Measurements from ENCODE around the gene LLGL1. TPM values are rescaled to one million over a fixed set of nuclear protein-coding genes. Genes with fewer than 3 reads are reported as not detected.
A peak's percentile ranks its signal among the peaks of the same experiment; 100 is the strongest.

The LLGL1 gene
- total and polyA plus RNA-seq, 10 of the 15 experiments (the other 5 are each of a cell fraction or from before 2014, with no cell fraction given): 0.02 to 9.2 (median 2.5) TPM

GRCh38 chr17:18246880-18247612 is 21.6 kb downstream of the LLGL1 start:
- ChIA-PET CTCF (interaction anchor here (0.6 to 1.2 kb wide), 2 partner anchors 9 to 342 kb away, joined by 3 to 6 read pairs; no protein-coding TSS in a partner anchor), SMC1A (ENCODE audit: uncharacterized antibody, unreplicated experiment) (no interaction called here), POLR2A (no interaction called here), RAD21 (ENCODE audit: unreplicated experiment) (no interaction called here)
- in situ Hi-C loops (cut with MboI): no loop called here
- no peak overlapping the region for H3K4me2 ChIP-seq (ENCODE audit: control insufficient read depth, insufficient read depth)
- intact Hi-C loops (cut with micrococcal nuclease; ENCODE audit: unreplicated experiment): no loop called here
- no peaks in the 10 kb centered on the region for H3K27me3 ChIP-seq (replicated peaks in 1 of 2; ENCODE audit: control insufficient read depth in 2 of 2, insufficient read depth in 2 of 2, low read length in 1 of 2)
- H3K36me3 ChIP-seq (ENCODE audit: control insufficient read depth in 2 of 2, insufficient read depth in 2 of 2, low read length in 1 of 2): peaks cover 3 to 30% of the 10 kb centered on the region in 2 experiments
- no peaks in the 10 kb centered on the region for H4K20me1 ChIP-seq (ENCODE audit: control insufficient read depth, insufficient read depth)
- 81% methylated on average over 40 of the region's 46 CpGs for WGBS (ENCODE audit: insufficient coverage, insufficient replicate concordance, low lambda C conversion rate, missing lambda C conversion rate)
- H3K79me2 ChIP-seq (ENCODE audit: control insufficient read depth, insufficient read depth, low read length): no peaks in the 10 kb centered on the region
- H3K9me3 ChIP-seq (replicated peaks; ENCODE audit: control insufficient read depth, insufficient read depth, low read length): no peaks in the 10 kb centered on the region
- no TSS peak for BruUV-seq (replicated peaks)
- ATAC-seq (peak; percentile 84), DNase-seq (ENCODE audit: low read depth, low spot score) (no peak), FAIRE-seq (no peak)
- no peaks in the 10 kb centered on the region for H3K4me1 ChIP-seq (ENCODE audit: control insufficient read depth, insufficient read depth, low read length)
- no peak overlapping the region for H3K27ac ChIP-seq (ENCODE audit: control insufficient read depth, insufficient read depth)
- H3K4me3 ChIP-seq: no peak overlapping the region
- no peak for TF ChIP-seq EED (IDR thresholded peaks at IDR 0.05; ENCODE audit: low read depth)
- no peak overlapping the region for H2AFZ ChIP-seq (ENCODE audit: control insufficient read depth, low read depth, low read length)
- H3K9ac ChIP-seq (ENCODE audit: control insufficient read depth, insufficient read depth, low read length): no peak overlapping the region

DNA sequence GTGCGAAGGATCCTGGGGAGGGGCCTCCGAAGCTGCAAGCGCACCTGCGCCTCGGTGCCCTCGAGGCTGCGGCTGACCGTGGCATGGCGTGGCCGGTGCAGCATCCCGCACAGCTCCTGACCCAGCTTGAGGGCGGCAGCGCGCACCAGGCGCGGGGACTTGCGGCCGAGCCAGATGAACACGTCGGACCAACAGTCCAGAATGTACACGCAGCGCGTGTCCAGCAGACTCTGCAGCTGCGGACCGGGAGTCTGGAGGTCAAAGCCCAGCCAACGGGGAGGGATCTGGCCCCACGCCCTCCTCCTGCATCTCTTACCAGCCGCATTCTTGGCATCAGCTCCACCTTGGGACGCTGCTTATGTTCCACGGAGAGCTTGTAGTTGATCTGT is 22.2 kb downstream of the LLGL1 start:
- ChIA-PET RAD21 (ENCODE audit: unreplicated experiment) (no interaction called here), CTCF (interaction anchor here (0.6 to 1.2 kb wide), 2 partner anchors 9 to 341 kb away, joined by 3 to 6 read pairs; no protein-coding TSS in a partner anchor), SMC1A (ENCODE audit: uncharacterized antibody, unreplicated experiment) (no interaction called here), POLR2A (no interaction called here)
- no peak for ATAC-seq
- H3K27ac ChIP-seq (ENCODE audit: control insufficient read depth, insufficient read depth): no peak overlapping the region
- intact Hi-C loops (cut with micrococcal nuclease; ENCODE audit: unreplicated experiment): no loop called here
- TF ChIP-seq, protein P1, sequence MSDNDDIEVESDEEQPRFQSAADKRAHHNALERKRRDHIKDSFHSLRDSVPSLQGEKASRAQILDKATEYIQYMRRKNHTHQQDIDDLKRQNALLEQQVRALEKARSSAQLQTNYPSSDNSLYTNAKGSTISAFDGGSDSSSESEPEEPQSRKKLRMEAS (IDR thresholded peaks at IDR 0.05; ENCODE audit: low read depth, low read length): no peak
- no peak for TF ChIP-seq ZNF592 (IDR thresholded peaks at IDR 0.05)
- no TSS peak for BruUV-seq (replicated peaks)
- H4K20me1 ChIP-seq (ENCODE audit: control insufficient read depth, insufficient read depth): no peaks in the 10 kb centered on the region
- no peak overlapping the region for H3K9ac ChIP-seq (ENCODE audit: control insufficient read depth, insufficient read depth, low read length)
- H3K36me3 ChIP-seq (ENCODE audit: control insufficient read depth in 2 of 2, insufficient read depth in 2 of 2, low read length in 1 of 2): peaks cover 3 to 30% of the 10 kb centered on the region in 2 experiments
- DNase-seq (ENCODE audit: low read depth, low spot score): no peak
- FAIRE-seq: no peak
- H3K4me1 ChIP-seq (ENCODE audit: control insufficient read depth, insufficient read depth, low read length): no peaks in the 10 kb centered on the region
- H2AFZ ChIP-seq (ENCODE audit: control insufficient read depth, low read depth, low read length): no peak overlapping the region
- no peak overlapping the region for H3K4me3 ChIP-seq
- H3K27me3 ChIP-seq (replicated peaks in 1 of 2; ENCODE audit: control insufficient read depth in 2 of 2, insufficient read depth in 2 of 2, low read length in 1 of 2): no peaks in the 10 kb centered on the region
- in situ Hi-C loops (cut with MboI): no loop called here
- H3K4me2 ChIP-seq (ENCODE audit: control insufficient read depth, insufficient read depth): no peak overlapping the region
- WGBS (ENCODE audit: insufficient coverage, insufficient replicate concordance, low lambda C conversion rate, missing lambda C conversion rate): 89% methylated on average over 30 of the region's 30 CpGs
- H3K9me3 ChIP-seq (replicated peaks; ENCODE audit: control insufficient read depth, insufficient read depth, low read length): no peaks in the 10 kb centered on the region
- no peaks in the 10 kb centered on the region for H3K79me2 ChIP-seq (ENCODE audit: control insufficient read depth, insufficient read depth, low read length)

All from GM12878 (cell line).